ENCODE measurements around the gene ZYX. TPM values are rescaled to one million over a fixed set of nuclear protein-coding genes. Genes with fewer than 3 reads are reported as not detected.

The ZYX gene
- total and polyA plus RNA-seq, 9 of the 15 experiments (the other 6 are each of a cell fraction or from before 2014, with no cell fraction given), result 1.8 to 130 (median 15.7) TPM

- TF ChIP-seq MCM7 (IDR thresholded peaks at IDR 0.05) (no peak), ZNF79 (CRISPR knock-in tag; IDR thresholded peaks at IDR 0.05; ENCODE audit: low read depth) (no peak), OTX1 (CRISPR knock-in tag; IDR thresholded peaks at IDR 0.05) (peak; percentile 38; the same call in 1 of the 2 replicates), ZNF232 (CRISPR knock-in tag; IDR thresholded peaks at IDR 0.05) (no peak), XRCC5 (IDR thresholded peaks at IDR 0.05; ENCODE audit: low read depth, low read length) (no peak), ZBTB7A (IDR thresholded peaks at IDR 0.05; ENCODE audit: borderline replicate concordance, control insufficient read depth, low read depth, low read length) (no peak), FIP1L1 (IDR thresholded peaks at IDR 0.05; ENCODE audit: low read depth, low read length, poor library complexity, severe bottlenecking) (no peak), TRIM24 (IDR thresholded peaks at IDR 0.05) (0 out of 4 replicates have a peak, but pooled peaks of 1 of the 2 experiments have one; percentile 22), ZNF212 (CRISPR knock-in tag; IDR thresholded peaks at IDR 0.05) (no peak), TBL1XR1 (IDR thresholded peaks at IDR 0.05; ENCODE audit: low read length in 2 of 2) (no peak), HBP1 (CRISPR knock-in tag; IDR thresholded peaks at IDR 0.05) (0 out of 2 replicates have a peak, but pooled peaks have one; percentile 36), YBX1 (IDR thresholded peaks at IDR 0.05) (0 out of 2 replicates have a peak, but pooled peaks have one; percentile 60), ZNF512 (tag; IDR thresholded peaks at IDR 0.05) (peak; percentile 95), PHF21A (IDR thresholded peaks at IDR 0.05; ENCODE audit: borderline replicate concordance, low read depth) (0 out of 2 replicates have a peak, but pooled peaks have one; percentile 15), CBX1 (IDR thresholded peaks at IDR 0.05; ENCODE audit: low read depth) (no peak), SNIP1 (IDR thresholded peaks at IDR 0.05; ENCODE audit: low read depth) (0 out of 2 replicates have a peak, but pooled peaks have one; percentile 43), KDM5B (IDR thresholded peaks at IDR 0.05; ENCODE audit: insufficient replicate concordance, low read depth, low read length) (no peak)
- TF ChIP-seq, protein P1, sequence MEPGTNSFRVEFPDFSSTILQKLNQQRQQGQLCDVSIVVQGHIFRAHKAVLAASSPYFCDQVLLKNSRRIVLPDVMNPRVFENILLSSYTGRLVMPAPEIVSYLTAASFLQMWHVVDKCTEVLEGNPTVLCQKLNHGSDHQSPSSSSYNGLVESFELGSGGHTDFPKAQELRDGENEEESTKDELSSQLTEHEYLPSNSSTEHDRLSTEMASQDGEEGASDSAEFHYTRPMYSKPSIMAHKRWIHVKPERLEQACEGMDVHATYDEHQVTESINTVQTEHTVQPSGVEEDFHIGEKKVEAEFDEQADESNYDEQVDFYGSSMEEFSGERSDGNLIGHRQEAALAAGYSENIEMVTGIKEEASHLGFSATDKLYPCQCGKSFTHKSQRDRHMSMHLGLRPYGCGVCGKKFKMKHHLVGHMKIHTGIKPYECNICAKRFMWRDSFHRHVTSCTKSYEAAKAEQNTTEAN (CRISPR knock-in tag; IDR thresholded peaks at IDR 0.05), result no peak
- TF ChIP-seq, protein P2, sequence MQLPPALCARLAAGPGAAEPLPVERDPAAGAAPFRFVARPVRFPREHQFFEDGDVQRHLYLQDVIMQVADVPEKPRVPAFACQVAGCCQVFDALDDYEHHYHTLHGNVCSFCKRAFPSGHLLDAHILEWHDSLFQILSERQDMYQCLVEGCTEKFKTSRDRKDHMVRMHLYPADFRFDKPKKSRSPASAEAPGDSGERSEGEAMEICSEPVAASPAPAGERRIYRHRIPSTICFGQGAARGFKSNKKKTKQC (CRISPR knock-in tag; IDR thresholded peaks at IDR 0.05), result no peak
- TF ChIP-seq, protein P3, sequence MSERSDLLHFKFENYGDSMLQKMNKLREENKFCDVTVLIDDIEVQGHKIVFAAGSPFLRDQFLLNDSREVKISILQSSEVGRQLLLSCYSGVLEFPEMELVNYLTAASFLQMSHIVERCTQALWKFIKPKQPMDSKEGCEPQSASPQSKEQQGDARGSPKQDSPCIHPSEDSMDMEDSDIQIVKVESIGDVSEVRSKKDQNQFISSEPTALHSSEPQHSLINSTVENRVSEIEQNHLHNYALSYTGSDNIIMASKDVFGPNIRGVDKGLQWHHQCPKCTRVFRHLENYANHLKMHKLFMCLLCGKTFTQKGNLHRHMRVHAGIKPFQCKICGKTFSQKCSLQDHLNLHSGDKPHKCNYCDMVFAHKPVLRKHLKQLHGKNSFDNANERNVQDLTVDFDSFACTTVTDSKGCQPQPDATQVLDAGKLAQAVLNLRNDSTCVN (CRISPR knock-in tag; IDR thresholded peaks at IDR 0.05), result 0 out of 2 replicates have a peak, but pooled peaks have one; percentile 71
Measured at GRCh38 chr7:143343596-143343995, 37.5 kb upstream of the ZYX start (continued).

Data from K562 (cell line).